ENCODE results near the gene CDK6. TPM values are rescaled to one million over a fixed set of nuclear protein-coding genes. Genes with fewer than 3 reads are reported as not detected.

CDK6 gene
- polyA plus RNA-seq, 1 experiment = 29.2 TPM

DNA sequence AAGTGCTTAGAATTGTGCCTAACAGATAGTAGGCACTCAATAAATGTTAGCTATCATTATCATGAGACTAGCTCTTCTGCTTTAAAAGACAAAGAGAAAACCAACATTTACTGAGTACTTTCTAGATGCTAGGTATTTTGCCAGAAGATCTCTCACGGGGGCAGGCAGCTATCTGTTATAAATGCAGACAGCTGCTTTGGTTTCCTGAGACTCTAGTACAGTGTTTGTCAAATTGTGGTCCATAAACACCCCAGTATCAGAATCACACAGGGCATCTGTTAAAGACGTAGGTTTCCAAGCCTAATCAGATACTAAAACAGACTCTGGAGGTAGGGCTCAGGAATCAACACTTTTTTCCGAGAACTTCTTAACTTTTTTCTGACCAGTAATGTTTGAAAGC, 260.1 kb downstream of the CDK6 start:
- POLR2A ChIA-PET = no interaction called here
- Histone ChIP-seq H3K36me3 (ENCODE audit: control insufficient read depth, insufficient read depth, low read length) (peaks cover 7% of the 10 kb centered on the region), H3K4me3 (ENCODE audit: low read depth, low read length) (no peak overlapping the region), H3K27me3 (ENCODE audit: control insufficient read depth, insufficient read depth, low read length) (no peaks in the 10 kb centered on the region)
- CTCF ChIA-PET = interaction anchor here (0.8 kb wide), 1 partner anchor 19 kb away, joined by 3 read pairs; no protein-coding TSS in a partner anchor
- TF ChIP-seq, protein P1, sequence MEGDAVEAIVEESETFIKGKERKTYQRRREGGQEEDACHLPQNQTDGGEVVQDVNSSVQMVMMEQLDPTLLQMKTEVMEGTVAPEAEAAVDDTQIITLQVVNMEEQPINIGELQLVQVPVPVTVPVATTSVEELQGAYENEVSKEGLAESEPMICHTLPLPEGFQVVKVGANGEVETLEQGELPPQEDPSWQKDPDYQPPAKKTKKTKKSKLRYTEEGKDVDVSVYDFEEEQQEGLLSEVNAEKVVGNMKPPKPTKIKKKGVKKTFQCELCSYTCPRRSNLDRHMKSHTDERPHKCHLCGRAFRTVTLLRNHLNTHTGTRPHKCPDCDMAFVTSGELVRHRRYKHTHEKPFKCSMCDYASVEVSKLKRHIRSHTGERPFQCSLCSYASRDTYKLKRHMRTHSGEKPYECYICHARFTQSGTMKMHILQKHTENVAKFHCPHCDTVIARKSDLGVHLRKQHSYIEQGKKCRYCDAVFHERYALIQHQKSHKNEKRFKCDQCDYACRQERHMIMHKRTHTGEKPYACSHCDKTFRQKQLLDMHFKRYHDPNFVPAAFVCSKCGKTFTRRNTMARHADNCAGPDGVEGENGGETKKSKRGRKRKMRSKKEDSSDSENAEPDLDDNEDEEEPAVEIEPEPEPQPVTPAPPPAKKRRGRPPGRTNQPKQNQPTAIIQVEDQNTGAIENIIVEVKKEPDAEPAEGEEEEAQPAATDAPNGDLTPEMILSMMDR (IDR thresholded peaks at IDR 0.05; ENCODE audit: insufficient read depth, low read depth, low read length) = no peak
- no peak for DNase-seq (ENCODE audit: low read depth)

DNA sequence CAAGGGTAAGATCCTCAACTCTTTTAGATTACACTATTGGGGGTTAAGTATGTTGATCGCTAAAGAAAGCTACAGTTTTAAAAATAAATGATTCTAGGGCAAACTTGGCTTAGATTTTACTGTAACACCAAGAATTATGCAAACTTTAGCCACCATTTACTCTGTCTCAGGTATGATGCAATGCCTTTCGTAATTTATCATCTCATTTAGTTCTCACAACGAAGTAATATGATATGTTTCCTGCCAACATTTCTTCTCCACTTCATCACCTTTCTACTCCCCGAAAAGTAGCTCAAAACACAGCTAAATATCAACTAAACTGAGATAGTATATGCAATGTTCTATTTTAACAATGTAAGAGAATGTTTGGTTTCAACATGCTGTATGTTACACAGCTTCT, 267.2 kb downstream of the CDK6 start:
- Histone ChIP-seq H3K27me3 (ENCODE audit: control insufficient read depth, insufficient read depth, low read length) (no peaks in the 10 kb centered on the region), H3K4me3 (ENCODE audit: low read depth, low read length) (no peak overlapping the region), H3K36me3 (ENCODE audit: control insufficient read depth, insufficient read depth, low read length) (peaks cover 6% of the 10 kb centered on the region)
- ChIA-PET CTCF (interaction anchor here (0.7 kb wide), 1 partner anchor 10 kb away, joined by 3 read pairs; no protein-coding TSS in a partner anchor), POLR2A (no interaction called here)
- TF ChIP-seq, protein P1 (IDR thresholded peaks at IDR 0.05; ENCODE audit: insufficient read depth, low read depth, low read length) = no peak
- DNase-seq (ENCODE audit: low read depth) = no peak

DNA sequence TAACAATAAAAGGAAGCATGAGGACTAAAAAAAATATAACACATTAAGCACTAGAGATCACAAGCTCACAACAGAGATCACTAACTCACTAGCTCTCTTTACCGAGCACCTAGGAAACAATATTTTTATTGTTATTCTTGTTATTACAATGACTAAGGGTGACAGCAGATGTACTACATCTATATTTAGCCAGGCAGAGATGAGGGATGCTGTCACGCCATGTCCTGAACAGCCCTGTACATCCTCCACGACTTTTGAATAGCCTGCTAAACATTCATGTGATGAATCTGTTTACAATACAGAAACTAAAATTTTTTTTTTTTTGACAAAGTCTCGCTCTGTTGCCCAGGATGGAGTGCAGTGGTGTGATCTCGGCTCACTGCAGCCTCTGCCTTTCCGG, 268.9 kb downstream of the CDK6 start:
- no peak for DNase-seq (ENCODE audit: low read depth)
- Histone ChIP-seq H3K27me3 (ENCODE audit: control insufficient read depth, insufficient read depth, low read length) (no peaks in the 10 kb centered on the region), H3K36me3 (ENCODE audit: control insufficient read depth, insufficient read depth, low read length) (peaks cover 4% of the 10 kb centered on the region), H3K4me3 (ENCODE audit: low read depth, low read length) (no peak overlapping the region)
- TF ChIP-seq, protein P1 (IDR thresholded peaks at IDR 0.05; ENCODE audit: insufficient read depth, low read depth, low read length) = no peak
- POLR2A ChIA-PET = no interaction called here
- CTCF ChIA-PET = interaction anchor here (1.2 kb wide), 1 partner anchor 11 kb away, joined by 5 read pairs; no protein-coding TSS in a partner anchor

DNA sequence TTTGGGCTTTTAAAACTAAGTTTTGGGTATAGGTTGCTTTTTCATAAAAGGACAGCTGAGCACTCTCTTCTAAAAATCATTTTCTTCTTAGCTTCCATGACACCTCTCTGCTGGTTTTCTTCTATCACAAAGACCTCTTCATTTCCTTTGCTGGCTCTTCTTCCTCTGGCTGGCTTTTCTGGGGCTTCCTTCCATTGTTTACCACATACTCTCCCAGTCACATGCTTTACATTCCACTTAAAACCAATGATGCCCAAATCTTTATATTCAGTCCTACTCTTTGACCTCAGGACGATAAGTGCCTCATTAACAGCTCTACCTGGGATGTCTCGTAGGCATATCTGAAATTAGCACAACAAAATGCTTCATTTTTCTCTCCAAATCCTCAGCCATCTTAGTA, 273.0 kb downstream of the CDK6 start:
- DNase-seq (ENCODE audit: low read depth) = no peak
- TF ChIP-seq, protein P1 (IDR thresholded peaks at IDR 0.05; ENCODE audit: insufficient read depth, low read depth, low read length) = no peak
- Histone ChIP-seq H3K4me3 (ENCODE audit: low read depth, low read length) (no peak overlapping the region), H3K27me3 (ENCODE audit: control insufficient read depth, insufficient read depth, low read length) (no peaks in the 10 kb centered on the region), H3K36me3 (ENCODE audit: control insufficient read depth, insufficient read depth, low read length) (peaks cover 4% of the 10 kb centered on the region)
- CTCF ChIA-PET = no interaction called here
- POLR2A ChIA-PET = no interaction called here

DNA sequence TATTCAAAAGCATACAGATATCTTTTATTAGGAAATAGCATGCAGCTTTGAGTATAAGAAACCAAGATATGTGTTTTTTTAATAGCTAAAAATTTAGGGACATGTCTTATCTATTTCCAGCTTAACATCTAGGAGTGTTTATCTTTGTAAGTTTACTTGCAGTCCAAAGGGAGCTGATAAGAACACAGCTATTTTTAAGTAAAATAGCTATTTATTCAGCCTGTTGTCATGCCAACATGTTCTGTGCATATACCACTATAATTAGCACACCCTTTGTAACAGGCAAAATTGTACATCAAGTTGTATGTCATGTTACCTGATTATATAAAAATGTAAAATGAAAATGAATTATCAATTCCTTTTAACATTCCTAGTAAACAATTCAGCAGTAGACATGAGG, 275.8 kb downstream of the CDK6 start:
- ChIA-PET POLR2A (no interaction called here), CTCF (no interaction called here)
- no peak overlapping the region for H3K4me3 ChIP-seq (ENCODE audit: low read depth, low read length)
- TF ChIP-seq, protein P1 (IDR thresholded peaks at IDR 0.05; ENCODE audit: insufficient read depth, low read depth, low read length) = no peak
- no peaks in the 10 kb centered on the region for H3K27me3 ChIP-seq (ENCODE audit: control insufficient read depth, insufficient read depth, low read length)
- no peaks in the 10 kb centered on the region; the same call in 1 of the 2 replicates for H3K36me3 ChIP-seq (ENCODE audit: control insufficient read depth, insufficient read depth, low read length)
- no peak for DNase-seq (ENCODE audit: low read depth)

Data from BJ (cell line).